IMR-90 (cell line): ENCODE measurements around the gene RASGRF2.

Source experiments
- MAFK ChIP-seq: IDR thresholded peaks from 2 replicates; pipeline ENCODE4 v1.6.1; 2012; ENCODE audit warnings: low read depth, low read length, improper control_type of control experiment
- MXI1 ChIP-seq: IDR thresholded peaks from 2 replicates; pipeline ENCODE4 v1.6.1; 2012; ENCODE audit warnings: low read depth, mild to moderate bottlenecking, low read length, moderate library complexity, borderline replicate concordance
- POLR2A ChIP-seq: IDR thresholded peaks from 2 replicates; pipeline ENCODE4 v1.6.1; 2012; ENCODE audit warnings: mild to moderate bottlenecking, low read depth, low read length
- RAD21 ChIP-seq: IDR thresholded peaks from 2 replicates; pipeline ENCODE4 v1.6.1; 2012; ENCODE audit warnings: low read length, improper control_type of control experiment
- RFX5 ChIP-seq: IDR thresholded peaks from 2 replicates; pipeline ENCODE4 v1.8.0; 2012; ENCODE audit warnings: low read depth, mild to moderate bottlenecking, low read length, moderate library complexity
- SMC3 ChIP-seq: fragments of 150-350 bp; IDR thresholded peaks from 2 replicates; pipeline ENCODE4 v1.6.1; 2016; ENCODE audit warnings: low read depth, mild to moderate bottlenecking, antibody characterized with exemption, low read length, moderate library complexity
- TF ChIP-seq, protein P1 (sequence below): fragments of 150-350 bp; IDR thresholded peaks from 2 replicates; pipeline ENCODE4 v1.6.1; 2016; ENCODE audit warnings: low read depth, mild to moderate bottlenecking, low read length, moderate library complexity, borderline replicate concordance
- TF ChIP-seq, protein P2 (sequence below): conservative IDR thresholded peaks from 2 replicates; pipeline ENCODE4 v1.5.1; 2012; ENCODE audit warnings: mild to moderate bottlenecking, low read depth, low read length, improper control_type of control experiment
- TF ChIP-seq, protein P3 (sequence below): fragments of 150-350 bp; IDR thresholded peaks from 2 replicates; pipeline ENCODE4 v1.6.1; 2017; ENCODE audit warnings: mild to moderate bottlenecking, antibody characterized with exemption, low read length, low read depth

DNA sequence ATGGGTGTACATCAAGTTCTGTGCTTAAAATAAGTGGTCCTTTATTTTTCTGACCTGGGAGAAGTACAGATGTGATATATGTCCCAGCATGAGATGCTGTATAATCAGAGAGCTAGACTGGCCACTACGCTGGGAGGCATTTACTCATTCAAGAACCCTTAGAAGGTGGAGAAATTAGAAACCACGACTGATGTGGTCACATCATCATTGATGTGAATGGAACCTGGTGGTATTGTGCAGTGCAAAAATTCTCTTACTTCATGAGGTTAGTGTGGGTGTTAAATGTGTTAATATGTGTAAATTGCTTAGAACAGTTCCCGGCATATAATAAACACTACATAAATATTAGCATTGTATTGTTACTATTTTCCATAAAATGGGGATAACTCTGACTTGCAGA is 203.5 kb downstream of the RASGRF2 start:
- TF ChIP-seq POLR2A (no peak), SMC3 (no peak), RAD21 (no peak), RFX5 (no peak), MXI1 (no peak), MAFK (no peak)
- TF ChIP-seq, protein P1, sequence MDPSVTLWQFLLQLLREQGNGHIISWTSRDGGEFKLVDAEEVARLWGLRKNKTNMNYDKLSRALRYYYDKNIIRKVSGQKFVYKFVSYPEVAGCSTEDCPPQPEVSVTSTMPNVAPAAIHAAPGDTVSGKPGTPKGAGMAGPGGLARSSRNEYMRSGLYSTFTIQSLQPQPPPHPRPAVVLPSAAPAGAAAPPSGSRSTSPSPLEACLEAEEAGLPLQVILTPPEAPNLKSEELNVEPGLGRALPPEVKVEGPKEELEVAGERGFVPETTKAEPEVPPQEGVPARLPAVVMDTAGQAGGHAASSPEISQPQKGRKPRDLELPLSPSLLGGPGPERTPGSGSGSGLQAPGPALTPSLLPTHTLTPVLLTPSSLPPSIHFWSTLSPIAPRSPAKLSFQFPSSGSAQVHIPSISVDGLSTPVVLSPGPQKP: no peak
- TF ChIP-seq, protein P2, sequence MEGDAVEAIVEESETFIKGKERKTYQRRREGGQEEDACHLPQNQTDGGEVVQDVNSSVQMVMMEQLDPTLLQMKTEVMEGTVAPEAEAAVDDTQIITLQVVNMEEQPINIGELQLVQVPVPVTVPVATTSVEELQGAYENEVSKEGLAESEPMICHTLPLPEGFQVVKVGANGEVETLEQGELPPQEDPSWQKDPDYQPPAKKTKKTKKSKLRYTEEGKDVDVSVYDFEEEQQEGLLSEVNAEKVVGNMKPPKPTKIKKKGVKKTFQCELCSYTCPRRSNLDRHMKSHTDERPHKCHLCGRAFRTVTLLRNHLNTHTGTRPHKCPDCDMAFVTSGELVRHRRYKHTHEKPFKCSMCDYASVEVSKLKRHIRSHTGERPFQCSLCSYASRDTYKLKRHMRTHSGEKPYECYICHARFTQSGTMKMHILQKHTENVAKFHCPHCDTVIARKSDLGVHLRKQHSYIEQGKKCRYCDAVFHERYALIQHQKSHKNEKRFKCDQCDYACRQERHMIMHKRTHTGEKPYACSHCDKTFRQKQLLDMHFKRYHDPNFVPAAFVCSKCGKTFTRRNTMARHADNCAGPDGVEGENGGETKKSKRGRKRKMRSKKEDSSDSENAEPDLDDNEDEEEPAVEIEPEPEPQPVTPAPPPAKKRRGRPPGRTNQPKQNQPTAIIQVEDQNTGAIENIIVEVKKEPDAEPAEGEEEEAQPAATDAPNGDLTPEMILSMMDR: no peak
- TF ChIP-seq, protein P3, sequence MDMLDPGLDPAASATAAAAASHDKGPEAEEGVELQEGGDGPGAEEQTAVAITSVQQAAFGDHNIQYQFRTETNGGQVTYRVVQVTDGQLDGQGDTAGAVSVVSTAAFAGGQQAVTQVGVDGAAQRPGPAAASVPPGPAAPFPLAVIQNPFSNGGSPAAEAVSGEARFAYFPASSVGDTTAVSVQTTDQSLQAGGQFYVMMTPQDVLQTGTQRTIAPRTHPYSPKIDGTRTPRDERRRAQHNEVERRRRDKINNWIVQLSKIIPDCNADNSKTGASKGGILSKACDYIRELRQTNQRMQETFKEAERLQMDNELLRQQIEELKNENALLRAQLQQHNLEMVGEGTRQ: no peak
